DOHH2 (cell line): Measurements from ENCODE around the gene SIRPG.

ENCODE experiments used
- H3F3A ChIP-seq: fragments of 200-600 bp; sonication (generic), shearing (Covaris generic); 2 replicates; pipeline ENCODE4 v1.6.0; 2016; ENCODE audit warnings: antibody characterized with exemption, mild to moderate bottlenecking; ENCODE audit not compliant: control insufficient read depth, insufficient read depth
- H3K27ac ChIP-seq: fragments of 200-600 bp; sonication (generic); 2 replicates; pipeline ENCODE4 v1.5.1; 2014; ENCODE audit warnings: low read depth, mild to moderate bottlenecking, low read length, moderate library complexity
- H3K27me3 ChIP-seq: fragments of 200-600 bp; sonication (generic); 2 replicates; pipeline ENCODE4 v1.6.1; 2014; ENCODE audit warnings: mild to moderate bottlenecking, low read length, mixed read lengths; ENCODE audit not compliant: control insufficient read depth
- H3K36me3 ChIP-seq: fragments of 200-600 bp; sonication (generic); 2 replicates; pipeline ENCODE4 v1.6.1; 2014; ENCODE audit warnings: mild to moderate bottlenecking, low read length, moderate library complexity, mixed read lengths; ENCODE audit not compliant: control insufficient read depth
- H3K4me1 ChIP-seq: fragments of 200-600 bp; sonication (generic); 2 replicates; pipeline ENCODE4 v1.6.1; 2014; ENCODE audit warnings: mild to moderate bottlenecking, low read length, mixed read lengths; ENCODE audit not compliant: control insufficient read depth
- H3K4me2 ChIP-seq: fragments of 200-600 bp; sonication (generic); 2 replicates; pipeline ENCODE4 v1.6.0; 2014; ENCODE audit warnings: mild to moderate bottlenecking, low read length, moderate library complexity
- H3K4me3 ChIP-seq: fragments of 200-600 bp; sonication (generic); 2 replicates; pipeline ENCODE4 v1.5.1; 2014; ENCODE audit warnings: mild to moderate bottlenecking, low read length, mixed read lengths
- H3K79me2 ChIP-seq: fragments of 200-600 bp; sonication (generic); 2 replicates; pipeline ENCODE4 v1.6.1; 2014; ENCODE audit warnings: mild to moderate bottlenecking, low read length, mixed read lengths; ENCODE audit not compliant: control insufficient read depth
- H3K9me2 ChIP-seq: fragments of 200-600 bp; sonication (generic); replicated peaks from 2 replicates; pipeline ENCODE4 v1.6.1; 2014; ENCODE audit warnings: mild to moderate bottlenecking, low read length, mixed read lengths; ENCODE audit not compliant: control insufficient read depth
- H3K9me3 ChIP-seq: fragments of 200-600 bp; sonication (generic); 2 replicates; pipeline ENCODE4 v1.6.1; 2014; ENCODE audit warnings: antibody characterized with exemption, low read length, mixed read lengths; ENCODE audit not compliant: control insufficient read depth, insufficient read depth
- H4K20me1 ChIP-seq: fragments of 200-600 bp; sonication (generic); 2 replicates; pipeline ENCODE4 v1.6.0; 2014; ENCODE audit warnings: low read depth, mild to moderate bottlenecking, antibody characterized with exemption, low read length, moderate library complexity; ENCODE audit not compliant: control insufficient read depth, insufficient read depth
- EZH2phosphoT487 ChIP-seq: fragments of 200-600 bp; sonication (generic); IDR thresholded peaks from 2 replicates; pipeline ENCODE4 v1.6.1; 2017; ENCODE audit warnings: borderline replicate concordance, mild to moderate bottlenecking, antibody characterized with exemption, low read length, moderate library complexity, mixed read lengths
- TF ChIP-seq, protein P1 (sequence below): fragments of 200-600 bp; sonication (generic); IDR thresholded peaks from one replicate; pipeline ENCODE4 v1.5.1; 2014; ENCODE audit warnings: antibody characterized with exemption, mild to moderate bottlenecking, low read depth, low read length; ENCODE audit not compliant: poor library complexity, severe bottlenecking

The SIRPG gene

DNA sequence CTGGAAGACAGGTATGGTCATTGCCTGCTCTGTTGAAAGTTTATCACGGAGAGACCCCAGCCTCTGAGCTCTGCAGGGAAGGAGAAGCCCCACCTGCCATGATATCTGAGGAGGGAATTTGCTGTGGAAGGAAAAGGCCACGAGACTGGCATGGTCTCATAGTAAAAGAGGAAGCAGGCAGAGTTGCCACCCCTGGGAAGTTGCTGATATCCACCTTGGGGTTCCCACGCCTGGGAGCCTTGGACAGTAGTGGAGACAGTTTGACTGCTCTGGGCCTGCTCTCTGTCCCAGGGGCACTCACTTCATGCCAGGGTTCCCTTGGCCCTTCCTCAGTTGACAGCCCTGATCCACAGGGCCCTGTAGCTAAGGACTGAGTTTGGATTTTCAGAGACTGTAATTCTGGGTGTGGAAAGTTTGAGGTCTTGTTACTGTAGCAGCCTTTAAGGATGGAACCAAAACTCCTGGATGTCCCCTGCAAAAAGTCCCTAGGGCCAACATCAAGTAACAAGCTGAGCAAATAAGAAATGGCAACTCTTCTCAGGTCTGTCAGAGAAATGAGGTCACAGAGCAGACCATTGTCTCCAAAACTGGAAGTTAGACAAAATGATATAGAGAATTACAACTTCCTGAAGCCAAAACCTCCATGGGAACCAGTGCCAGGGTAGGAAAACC is 30.9 kb downstream of the SIRPG start:
- H3K79me2 ChIP-seq, result no peaks in the 10 kb centered on the region
- peaks cover 28% of the 10 kb centered on the region for H3K4me1 ChIP-seq

GRCh38 chr20:1625083-1625690 is 32.4 kb downstream of the SIRPG start:
- Histone ChIP-seq H3K27me3 (peaks cover 11% of the 10 kb centered on the region), H3K9me3 (no peaks in the 10 kb centered on the region), H3F3A (no peaks in the 10 kb centered on the region), H3K4me1 (peaks cover 42% of the 10 kb centered on the region), H3K9me2 (no peaks in the 10 kb centered on the region), H3K4me3 (no peak overlapping the region), H3K4me2 (no peak overlapping the region), H3K79me2 (no peaks in the 10 kb centered on the region), H3K27ac (no peak overlapping the region), H4K20me1 (no peaks in the 10 kb centered on the region), H3K36me3 (no peaks in the 10 kb centered on the region)
- no peak for TF ChIP-seq EZH2phosphoT487
- TF ChIP-seq, protein P1, sequence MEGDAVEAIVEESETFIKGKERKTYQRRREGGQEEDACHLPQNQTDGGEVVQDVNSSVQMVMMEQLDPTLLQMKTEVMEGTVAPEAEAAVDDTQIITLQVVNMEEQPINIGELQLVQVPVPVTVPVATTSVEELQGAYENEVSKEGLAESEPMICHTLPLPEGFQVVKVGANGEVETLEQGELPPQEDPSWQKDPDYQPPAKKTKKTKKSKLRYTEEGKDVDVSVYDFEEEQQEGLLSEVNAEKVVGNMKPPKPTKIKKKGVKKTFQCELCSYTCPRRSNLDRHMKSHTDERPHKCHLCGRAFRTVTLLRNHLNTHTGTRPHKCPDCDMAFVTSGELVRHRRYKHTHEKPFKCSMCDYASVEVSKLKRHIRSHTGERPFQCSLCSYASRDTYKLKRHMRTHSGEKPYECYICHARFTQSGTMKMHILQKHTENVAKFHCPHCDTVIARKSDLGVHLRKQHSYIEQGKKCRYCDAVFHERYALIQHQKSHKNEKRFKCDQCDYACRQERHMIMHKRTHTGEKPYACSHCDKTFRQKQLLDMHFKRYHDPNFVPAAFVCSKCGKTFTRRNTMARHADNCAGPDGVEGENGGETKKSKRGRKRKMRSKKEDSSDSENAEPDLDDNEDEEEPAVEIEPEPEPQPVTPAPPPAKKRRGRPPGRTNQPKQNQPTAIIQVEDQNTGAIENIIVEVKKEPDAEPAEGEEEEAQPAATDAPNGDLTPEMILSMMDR, result no peak

More for the DNA sequence above, 30.9 kb downstream of the SIRPG start:
- TF ChIP-seq, protein P1, result no peak
- H3F3A ChIP-seq, result no peaks in the 10 kb centered on the region
- no peak overlapping the region for H3K27ac ChIP-seq
- H3K9me3 ChIP-seq, result no peaks in the 10 kb centered on the region
- H3K4me2 ChIP-seq, result no peak overlapping the region
- no peaks in the 10 kb centered on the region for H3K36me3 ChIP-seq
- H3K9me2 ChIP-seq, result no peaks in the 10 kb centered on the region
- H4K20me1 ChIP-seq, result no peaks in the 10 kb centered on the region
- H3K4me3 ChIP-seq, result no peak overlapping the region
- peaks cover 11% of the 10 kb centered on the region for H3K27me3 ChIP-seq

- Histone ChIP-seq H3K79me2 (no peaks in the 10 kb centered on the region), H3K27me3 (peaks cover 9% of the 10 kb centered on the region), H3K4me2 (peak overlapping the region; percentile 15; the same call in 1 of the 2 replicates), H3K9me2 (no peaks in the 10 kb centered on the region), H4K20me1 (no peaks in the 10 kb centered on the region), H3K36me3 (no peaks in the 10 kb centered on the region), H3K4me3 (no peak overlapping the region), H3F3A (no peaks in the 10 kb centered on the region), H3K27ac (no peak overlapping the region), H3K4me1 (peaks cover 58% of the 10 kb centered on the region), H3K9me3 (no peaks in the 10 kb centered on the region)
- TF ChIP-seq, protein P1, result no peak
- TF ChIP-seq EZH2phosphoT487, result no peak
Observed at GRCh38 chr20:1623501-1624205, 33.9 kb downstream of the SIRPG start.
